ENCODE data around the gene OXA1L.
"Not testable (repeated sequence)": the region's sequence is repeated elsewhere in the genome, so short reads cannot be mapped to it uniquely, and the experiment has no call there.

Gene OXA1L

DNA sequence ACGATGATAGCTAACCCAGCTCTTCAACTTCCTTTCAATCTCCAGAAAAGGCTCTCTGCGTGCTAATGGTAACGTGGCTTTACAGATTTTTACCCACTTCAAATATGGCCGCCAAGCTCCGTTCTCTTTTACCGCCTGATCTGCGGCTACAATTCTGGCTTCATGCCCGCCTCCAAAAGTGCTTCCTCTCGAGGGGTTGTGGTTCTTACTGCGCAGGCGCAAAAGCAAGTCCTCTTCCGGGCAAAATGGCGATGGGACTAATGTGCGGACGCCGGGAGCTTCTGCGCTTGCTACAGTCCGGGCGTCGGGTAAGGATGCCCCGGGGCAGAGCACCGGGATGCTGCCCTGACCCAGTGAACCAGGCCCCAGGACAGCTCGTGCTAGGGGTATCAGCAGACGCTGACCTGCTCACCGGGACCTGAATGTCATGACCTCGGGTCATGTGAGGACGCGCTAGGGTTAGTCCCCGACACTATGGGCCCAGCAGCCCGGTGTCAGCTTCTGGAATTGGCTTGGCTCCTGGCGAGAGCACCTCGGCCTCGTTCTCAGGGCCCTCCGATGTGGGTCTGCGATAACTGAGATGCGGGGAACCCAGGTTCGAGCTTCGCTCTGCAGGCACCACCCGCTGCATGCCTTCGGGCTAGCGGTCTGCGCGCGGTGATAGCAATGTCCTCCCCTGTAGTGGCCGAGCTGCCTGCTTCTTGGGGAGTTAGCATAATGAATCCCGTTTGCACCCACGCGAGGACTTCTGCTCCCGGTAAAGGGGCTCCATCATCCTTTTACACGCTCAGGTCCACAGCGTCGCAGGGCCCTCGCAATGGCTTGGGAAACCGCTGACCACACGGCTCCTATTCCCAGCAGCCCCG, at the start of gene OXA1L:
TSS of gene OXA1L (plus strand) at position 232 of the 866 bp plus-strand sequence. CDS start at position 246, 14 bp downstream.
- peak; percentile 98 for DNase-seq

DNA sequence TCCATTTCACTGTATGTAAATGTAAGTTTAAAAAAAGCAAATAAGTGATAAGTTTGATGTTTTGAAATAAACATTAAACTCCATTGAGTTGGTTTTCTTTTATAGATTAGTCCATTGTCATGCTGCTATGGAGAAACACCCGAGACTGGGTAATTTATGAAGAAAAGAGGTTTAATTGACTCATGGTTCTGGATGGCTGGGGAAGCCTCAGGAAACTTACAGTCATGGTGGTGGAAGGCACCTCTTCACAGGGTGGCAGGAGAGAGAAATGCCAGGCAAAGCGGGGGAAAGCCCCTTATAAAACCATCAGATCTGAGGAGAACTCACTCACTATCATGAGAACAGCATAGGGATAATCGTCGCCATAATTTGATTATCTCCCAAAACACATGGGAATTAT, 48.4 kb upstream of the OXA1L start:
- no peak for DNase-seq

DNA sequence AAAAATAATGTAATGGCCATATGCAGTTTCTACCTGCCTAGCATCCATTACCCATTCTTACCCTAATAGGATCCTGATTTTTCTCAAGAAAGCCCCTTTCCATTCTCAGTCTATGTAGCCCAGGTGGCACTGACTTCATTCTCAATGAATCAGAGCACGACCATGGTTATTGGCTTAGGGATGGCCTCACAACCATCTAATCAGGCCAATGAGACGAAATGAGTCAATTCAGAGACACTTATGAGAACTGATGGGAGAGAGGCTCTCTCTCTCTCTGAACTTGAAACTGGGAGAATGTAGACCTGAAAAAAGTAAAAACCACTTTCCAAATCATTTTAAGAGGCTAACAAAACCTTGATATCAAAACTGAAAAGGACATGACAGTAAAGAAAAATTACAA, 45.3 kb upstream of the OXA1L start:
- no peak for DNase-seq

DNA sequence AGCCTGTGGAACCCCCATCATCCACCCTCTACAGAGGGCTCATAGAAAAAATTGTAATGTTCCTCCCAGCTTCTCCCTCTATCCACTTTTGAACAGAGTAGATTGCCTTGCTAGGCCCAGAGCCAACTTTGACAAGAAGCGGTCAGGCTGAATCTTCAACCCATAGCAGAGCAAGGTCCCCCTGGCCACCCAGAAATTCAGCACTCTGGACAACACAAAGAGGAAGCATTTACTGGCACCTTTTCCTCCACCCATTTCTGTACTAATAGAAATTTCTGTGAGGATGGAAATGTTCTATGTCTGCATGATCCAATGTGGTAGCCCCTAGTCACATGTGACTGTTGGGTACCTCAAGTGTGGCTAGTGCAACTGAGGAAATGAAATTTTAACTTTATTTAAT, 42.7 kb upstream of the OXA1L start:
- DNase-seq: no peak

DNA sequence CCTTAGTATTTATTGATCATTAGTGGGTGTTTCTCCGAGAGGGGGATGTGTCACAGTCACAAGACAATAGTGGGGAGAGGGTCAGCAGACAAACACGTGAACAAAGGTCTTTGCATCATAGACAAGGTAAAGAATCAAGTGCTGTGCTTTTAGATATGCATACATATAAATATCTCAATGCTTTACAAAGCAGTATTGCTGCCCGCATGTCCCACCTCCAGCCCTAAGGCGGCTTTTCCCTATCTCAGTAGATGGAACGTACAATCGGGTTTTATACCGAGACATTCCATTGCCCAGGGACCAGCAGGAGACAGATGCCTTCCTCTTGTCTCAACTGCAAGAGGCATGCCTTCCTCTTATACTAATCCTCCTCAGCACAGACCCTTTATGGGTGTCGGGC, 41.6 kb upstream of the OXA1L start:
- DNase-seq: not testable (repeated sequence)

DNA sequence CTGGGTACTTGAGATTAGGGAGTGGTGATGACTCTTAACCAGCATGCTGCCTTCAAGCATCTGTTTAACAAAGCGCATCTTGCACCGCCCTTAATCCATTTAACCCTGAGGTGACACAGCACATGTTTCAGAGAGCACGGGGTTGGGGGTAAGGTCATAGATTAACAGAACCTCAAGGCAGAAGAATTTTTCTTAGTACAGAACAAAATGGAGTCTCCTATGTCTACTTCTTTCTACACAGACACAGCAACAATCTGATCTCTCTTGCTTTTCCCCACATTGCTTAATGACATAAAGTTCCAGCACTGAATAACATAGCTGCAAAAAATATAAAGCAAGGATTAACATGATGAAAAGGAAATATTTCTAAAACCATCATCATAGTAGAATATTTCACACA, 41.1 kb upstream of the OXA1L start:
- not testable (repeated sequence) for DNase-seq

DNA sequence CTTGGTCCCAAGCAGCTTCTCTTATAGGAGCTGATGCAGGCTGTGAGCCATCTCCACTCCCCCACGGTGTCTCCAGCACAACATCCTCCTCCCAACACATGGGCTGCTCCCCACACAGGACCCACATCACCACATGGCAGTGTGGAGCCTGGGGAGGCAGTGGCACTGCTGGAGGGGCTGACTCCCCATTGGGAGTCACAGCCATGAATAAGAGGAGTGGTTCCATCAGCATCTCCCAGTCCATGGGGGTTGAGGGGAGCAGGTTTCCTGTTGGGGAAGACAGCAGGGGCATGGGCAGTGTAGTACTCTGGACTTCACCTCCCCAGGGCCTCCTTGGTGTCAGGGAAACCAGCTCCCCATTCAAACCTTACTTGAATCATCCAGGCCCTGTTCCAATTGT, 40.5 kb upstream of the OXA1L start:
- DNase-seq: no peak

DNA sequence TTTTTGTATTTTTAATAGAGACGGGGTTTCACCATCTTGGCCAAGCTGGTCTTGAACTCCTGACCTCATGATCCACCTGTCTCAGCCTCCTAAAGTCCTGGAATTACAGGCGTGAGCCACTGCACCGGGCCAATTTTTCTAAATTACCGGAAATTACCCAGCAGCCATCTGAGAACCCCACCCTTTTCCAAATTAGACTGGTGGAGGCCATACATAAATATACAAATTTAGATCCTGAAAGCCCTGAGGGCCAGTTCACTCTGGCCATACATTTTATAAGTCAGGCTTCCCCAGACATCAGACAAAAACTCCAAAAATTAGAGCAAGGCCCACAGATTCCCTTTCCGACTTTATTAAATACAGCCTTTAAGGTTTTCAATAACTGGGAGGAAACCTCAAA, 34.4 kb upstream of the OXA1L start:
- DNase-seq: not testable (repeated sequence)

DNA sequence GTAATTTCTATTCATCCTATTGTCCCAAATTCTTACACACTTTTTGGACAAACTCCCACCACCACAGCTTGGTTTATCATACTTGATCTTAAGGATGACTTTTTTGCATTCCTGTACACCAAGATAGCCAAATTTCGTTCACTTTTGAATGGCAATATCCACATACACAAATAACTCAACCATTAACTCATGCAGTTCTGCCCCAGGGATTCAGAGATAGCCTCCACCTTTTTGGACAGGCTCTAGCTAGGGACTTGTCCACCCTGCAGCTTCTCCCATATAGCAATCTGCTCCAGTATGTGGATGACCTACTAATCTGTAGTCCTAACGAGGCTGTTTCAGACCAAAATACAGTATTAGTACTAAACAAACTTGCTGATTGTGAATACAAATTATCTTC, 32.7 kb upstream of the OXA1L start:
- no peak for DNase-seq

DNA sequence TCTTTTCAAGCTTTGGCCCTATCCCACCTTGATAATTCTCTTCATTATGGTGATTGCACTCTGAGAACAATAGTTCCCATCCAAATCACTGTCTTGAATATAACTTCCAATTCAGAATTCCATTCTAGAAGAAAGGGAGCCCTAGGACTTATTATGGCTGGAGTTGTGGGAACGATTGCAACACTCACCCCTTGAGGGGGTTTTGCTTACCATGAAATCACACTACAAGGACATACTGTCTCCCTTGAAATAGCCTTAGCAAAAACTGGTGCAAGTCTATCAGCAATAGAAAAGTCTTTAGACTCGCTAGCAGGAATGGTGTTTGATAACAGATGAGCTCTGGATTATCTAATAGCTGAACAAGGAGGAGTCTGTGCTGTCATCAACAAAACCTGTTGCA, 31.4 kb upstream of the OXA1L start:
- no peak for DNase-seq

DNA sequence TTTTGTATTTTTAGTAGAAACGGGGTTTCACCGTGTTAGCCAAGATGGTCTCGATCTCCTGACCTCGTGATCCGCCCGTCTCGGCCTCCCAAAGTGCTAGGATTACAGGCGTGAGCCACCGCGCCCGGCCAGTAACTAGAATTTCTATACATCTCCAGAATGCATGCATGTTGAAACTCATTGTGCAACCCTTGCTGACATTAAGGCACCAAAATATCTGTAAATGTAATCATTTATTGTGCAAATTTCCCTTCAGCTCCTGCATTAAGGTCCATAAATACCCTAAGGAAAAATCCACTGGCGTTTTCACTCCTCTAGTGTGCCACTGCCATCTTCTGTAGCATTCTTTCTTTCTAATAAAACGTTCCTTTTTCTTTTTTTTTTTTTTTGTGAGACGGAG, 30.1 kb upstream of the OXA1L start:
- DNase-seq: not testable (repeated sequence)

DNA sequence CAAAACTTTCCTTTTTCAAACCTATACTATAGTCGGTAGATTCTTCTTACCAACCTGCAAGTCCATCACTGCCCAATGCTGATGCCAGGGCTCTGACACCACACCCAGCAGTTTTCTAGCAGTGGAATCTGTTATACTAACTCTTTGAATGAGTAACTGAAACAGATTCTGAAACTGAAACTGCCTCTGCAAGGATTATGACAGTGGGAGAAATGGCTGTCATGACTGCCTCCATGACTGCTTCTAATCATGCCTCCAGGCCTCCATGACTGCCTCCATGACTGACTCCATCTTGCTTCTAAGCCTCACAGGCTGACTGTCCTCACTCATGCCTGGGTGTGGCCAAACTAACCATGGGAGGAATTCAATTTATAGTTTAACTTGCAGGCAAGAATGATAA, 29.4 kb upstream of the OXA1L start:
- no peak for DNase-seq

DNA sequence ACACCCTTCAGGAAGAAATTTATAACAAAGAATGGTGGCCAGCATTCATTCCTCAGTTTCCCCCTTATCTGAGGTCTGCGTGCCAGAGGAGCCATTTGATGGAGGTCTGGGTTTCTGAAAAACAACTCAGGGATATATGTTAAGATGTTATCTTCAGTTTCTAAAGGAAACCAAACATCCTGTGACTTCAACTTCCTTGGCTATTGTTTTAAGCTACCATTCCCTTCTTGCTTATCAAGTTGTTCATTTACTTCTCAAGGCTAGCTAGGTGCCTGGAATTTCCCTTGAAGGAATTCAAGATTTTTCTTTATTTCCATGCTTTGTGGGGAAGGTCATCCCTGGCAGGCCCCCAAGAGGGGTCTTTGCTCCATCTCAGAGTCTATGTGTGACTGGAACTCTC, 27.1 kb upstream of the OXA1L start:
- DNase-seq: no peak

DNA sequence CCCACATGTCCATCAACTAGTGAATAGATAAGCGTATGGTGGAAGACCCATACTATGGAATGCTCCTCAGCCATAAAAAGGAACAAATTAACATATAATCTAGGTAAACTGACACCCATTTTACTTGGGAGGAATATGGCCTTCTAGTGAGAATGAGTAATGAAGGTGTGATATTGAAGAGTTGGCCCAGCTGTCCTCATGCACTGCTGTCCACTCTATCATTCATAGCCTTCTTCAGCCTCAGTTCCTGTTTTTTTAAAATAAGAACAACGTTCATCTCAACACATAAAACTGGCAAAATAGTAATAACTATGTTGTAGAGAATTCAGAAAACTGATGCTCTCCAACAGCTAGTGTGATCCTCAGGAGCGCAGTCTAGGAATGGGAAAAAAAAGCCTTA, 26.5 kb upstream of the OXA1L start:
- no peak for DNase-seq

DNA sequence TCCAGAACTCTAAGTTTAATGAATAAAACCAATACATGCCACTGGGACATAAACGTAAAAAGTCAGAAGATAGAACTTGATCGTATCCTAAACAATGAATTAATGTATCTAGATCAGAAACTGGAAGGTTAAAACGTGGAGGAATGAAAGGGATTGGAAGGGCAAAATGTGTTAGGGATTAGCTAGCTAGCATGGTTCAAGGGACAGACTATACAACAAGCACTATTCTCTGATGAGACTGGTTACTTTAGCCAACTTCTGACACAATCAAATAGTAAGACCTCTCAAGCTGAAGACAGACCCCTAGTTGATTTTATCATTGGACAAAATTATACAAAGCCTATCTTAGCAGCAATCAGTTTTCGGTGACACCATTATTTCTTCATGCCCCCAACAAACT, 18.7 kb upstream of the OXA1L start:
- DNase-seq: no peak

DNA sequence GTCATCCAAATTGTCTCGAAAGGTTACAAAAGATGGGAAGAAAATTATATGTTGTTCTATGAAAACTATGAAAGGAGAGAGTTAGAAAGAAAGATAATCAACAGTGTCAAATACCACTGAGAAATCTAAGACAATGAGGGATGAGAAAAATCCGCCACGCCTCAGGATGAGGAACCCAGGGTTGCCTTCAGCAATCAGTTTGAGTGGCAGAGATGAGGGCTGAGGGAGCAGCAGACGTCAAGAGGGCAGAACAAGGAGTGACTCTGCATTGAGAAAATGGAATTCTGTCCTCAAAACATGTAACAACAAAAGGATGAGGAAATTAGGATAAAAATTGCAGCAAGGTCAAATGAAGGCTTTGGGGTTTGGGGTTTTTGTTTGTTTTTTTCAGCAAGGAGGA, 18.3 kb upstream of the OXA1L start:
- DNase-seq: no peak

DNA sequence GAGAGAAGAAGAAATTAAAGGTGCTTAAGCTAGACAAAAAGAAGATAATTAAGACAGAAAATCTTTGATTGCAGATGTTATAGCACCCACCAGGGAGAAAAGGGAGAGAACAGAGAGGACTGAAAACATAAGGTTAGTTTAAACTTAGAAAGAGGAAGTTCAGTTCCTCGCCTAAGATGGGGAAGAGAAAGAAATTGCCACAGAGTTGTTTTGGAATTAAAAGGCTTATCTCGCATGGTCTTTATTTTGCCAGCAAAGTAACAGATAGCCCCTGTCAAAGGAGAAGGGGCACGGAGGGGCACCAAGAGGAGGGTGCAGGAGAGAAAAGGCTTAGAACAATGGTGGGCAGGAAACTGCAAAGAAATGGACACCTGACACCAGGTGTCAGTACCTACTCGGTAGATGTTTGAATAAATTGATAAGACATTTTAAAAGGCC, 17.8 kb upstream of the OXA1L start:
- DNase-seq: no peak

DNA sequence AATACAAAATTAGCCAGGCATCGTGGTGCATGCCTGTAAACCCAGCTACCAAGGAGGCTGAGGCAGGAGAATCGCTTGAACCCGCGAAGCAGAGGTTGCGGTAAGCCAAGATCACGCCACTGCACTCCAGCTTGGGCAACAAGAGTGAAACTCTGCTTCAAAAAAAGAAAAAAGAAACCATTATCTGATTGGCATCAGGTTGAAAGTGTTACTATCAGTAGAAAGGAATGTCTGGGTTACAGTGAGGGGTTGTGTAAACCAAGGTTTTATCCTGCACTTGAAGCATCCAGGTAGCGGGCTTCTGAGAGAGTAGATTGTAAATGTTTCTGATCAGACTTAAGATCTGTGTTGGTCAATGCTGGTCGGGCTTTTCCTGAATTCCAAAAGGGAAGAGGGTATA, 14.1 kb upstream of the OXA1L start:
- no peak for DNase-seq

DNA sequence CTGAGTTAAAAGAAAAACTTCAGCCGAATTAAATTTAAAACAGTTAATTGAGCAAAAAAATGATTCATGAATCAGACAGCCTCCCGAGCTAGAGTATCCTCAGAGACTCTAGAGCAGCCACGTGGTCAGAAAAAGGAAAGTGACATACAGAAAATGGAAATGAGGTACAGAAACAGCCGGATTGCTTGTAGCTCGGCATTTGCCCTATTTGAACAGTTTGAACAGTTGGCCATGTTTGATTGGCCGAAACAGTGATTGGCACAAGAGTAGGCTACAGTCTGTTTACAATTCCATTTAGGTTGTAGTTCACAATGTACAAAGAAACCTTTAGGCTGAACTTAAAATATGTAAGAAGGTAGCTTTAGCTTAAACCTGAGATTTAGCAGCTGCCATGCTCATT, 12.9 kb upstream of the OXA1L start:
- DNase-seq: no peak

DNA sequence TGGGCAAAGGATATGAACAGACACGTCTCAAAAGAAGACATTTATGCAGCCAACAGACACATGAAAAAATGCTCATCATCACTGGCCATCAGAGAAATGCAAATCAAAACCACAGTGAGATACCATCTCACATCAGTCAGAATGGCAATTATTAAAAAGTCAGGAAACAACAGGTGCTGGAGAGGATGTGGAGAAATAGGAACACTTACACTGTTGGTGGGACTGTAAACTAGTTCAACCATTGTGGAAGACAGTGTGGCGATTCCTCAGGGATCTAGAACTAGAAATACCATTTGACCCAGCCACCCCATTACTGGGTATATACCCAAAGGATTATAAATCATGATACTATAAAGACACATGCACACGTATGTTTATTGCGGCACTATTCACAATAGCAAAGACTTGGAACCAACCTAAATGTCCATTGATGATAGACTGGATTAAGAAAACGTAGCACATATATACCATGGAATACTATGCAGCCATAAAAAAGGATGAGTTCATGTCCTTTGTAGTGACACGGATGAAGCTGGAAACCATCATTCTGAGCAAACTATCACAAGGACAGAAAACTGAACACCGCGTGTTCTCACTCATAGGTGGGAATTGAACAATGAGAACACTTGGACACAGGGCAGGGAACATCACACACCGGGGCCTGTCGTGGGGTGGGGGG, 8.4 kb upstream of the OXA1L start:
- DNase-seq: not testable (repeated sequence)

DNA sequence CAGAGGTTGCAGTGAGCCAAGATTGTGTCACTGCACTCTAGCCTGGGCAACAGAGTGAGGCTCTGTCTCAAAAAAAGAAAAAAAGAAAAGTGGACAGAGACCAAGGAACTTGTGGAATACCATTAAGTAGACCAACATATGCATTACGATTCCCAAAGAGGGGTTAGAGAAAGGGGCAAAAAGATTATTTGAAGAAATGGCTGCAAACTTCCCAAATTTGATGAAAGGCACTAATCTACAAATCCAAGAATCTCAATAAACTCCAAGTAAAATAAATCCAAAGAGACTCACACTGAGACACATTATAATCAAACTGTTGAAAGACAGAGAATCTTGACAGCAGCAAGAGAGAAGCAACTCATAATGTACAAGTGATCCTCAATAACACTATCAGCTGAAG, 4.8 kb upstream of the OXA1L start:
- no peak for DNase-seq

DNA sequence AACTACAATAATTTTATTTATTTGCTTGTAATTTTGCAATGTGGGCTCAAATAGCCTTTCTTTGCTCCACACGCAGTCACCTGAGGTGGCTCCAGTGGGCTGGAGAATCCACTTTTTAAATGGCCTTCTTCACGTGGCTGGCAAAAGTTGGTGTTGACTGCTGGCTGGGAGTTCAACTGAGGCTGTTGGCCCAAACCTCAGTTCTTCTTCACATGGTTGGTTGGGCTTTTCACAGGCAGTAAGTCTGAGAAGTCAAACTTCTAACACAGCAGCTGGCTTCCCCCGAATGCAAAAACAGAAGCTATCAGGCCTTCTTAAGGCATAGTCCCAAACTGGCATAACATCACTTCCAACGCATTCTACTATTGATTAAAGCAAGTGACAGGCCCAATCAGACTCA, 2.1 kb upstream of the OXA1L start:
- DNase-seq: no peak

DNA sequence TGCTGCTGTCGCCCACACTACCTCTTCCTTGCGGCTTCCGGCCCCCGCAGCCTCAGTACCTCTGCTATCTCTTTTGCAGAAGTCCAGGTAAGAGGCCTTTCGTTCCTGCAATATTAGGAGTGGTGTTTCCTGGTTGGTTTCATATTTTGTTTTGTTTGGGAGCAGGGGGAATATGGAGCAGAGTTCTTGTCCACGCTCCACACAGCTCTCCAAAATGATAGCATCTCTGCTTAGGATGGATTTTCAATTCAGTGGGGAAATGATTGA, 768 bp downstream of the OXA1L start:
- peak; percentile 4 for DNase-seq

DNA sequence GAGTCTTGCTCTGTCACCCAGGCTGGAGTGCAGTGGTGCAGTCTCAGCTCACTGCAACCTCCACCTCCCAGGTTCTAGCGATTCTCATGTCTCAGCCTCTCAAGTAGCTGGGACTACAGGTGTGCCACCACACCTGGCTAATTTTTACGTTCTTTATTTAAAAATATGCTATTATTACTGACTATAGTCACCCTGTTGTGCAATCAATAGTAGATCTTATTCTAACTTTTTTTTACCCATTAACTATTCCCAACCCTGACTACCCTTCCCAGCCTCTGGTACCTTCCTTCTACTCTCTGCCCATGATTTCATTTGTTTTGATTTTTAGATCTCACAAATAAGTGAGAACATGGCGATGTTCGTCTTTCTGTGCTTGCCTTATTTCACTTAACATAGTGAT, 2.5 kb downstream of the OXA1L start:
- DNase-seq: no peak

DNA sequence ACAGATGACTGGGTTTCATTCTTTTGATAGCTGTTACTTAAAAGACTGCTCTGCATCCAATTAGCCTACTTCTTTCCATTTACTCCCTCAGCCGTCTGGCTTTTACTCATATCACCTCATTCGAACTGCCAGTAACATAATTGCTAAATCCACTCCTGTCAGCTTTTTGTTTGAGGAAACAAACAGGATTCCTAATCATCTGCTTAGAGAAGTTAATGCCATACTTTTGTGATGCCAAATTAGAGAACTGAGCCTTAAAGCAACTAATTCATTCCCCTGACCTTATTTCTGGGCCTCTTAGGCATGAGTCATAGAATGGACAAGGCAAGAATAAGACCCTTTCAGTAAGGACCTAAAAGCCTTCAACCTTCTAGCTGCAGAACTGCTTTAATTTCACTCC, 2.9 kb downstream of the OXA1L start:
- no peak for DNase-seq
